Keratinocyte (primary cell): ENCODE data around the gene ZSCAN22. TPM values are rescaled to one million over a fixed set of nuclear protein-coding genes. Genes with fewer than 3 reads are reported as not detected.

Experiments
- DNase-seq: peaks from one replicate; pipeline ENCODE4 v3.0.0-alpha.2; 2011; ENCODE audit warnings: low read depth, missing footprints, low spot score
- FAIRE-seq: peaks from 2 replicates; lab custom pipeline; 2011; peaks lifted over from hg19 to GRCh38; lab: Jason Lieb, UNC
- H2AFZ ChIP-seq: 2 replicates; pipeline ENCODE4 v1.6.0; 2012; ENCODE audit warnings: low read length, control low read depth, inconsistent platforms; ENCODE audit not compliant: control insufficient read depth
- H3K27ac ChIP-seq: 2 replicates; pipeline ENCODE4 v1.5.1; 2011; ENCODE audit warnings: low read length; ENCODE audit not compliant: control insufficient read depth, insufficient read depth
- H3K27me3 ChIP-seq: 3 replicates; pipeline ENCODE4 v1.6.0; 2011; ENCODE audit warnings: low read length; ENCODE audit not compliant: control insufficient read depth, insufficient read depth; ENCODE audit errors: extremely low read depth
- H3K36me3 ChIP-seq, 2 experiments: 2 replicates in 1 of 2; 3 replicates in 1 of 2; pipeline ENCODE4 v1.5.1; 2011; ENCODE audit warnings: low read length in 2 of 2, mild to moderate bottlenecking in 1 of 2; ENCODE audit not compliant: control insufficient read depth in 2 of 2, insufficient read depth in 2 of 2; ENCODE audit errors: extremely low read depth in 1 of 2
- H3K4me1 ChIP-seq: 3 replicates; pipeline ENCODE4 v1.5.1; 2011; ENCODE audit warnings: low read length; ENCODE audit not compliant: control insufficient read depth, insufficient read depth; ENCODE audit errors: extremely low read depth
- H3K4me2 ChIP-seq: 3 replicates; pipeline ENCODE4 v1.6.0; 2011; ENCODE audit warnings: low read depth, low read length; ENCODE audit not compliant: control insufficient read depth, insufficient read depth; ENCODE audit errors: extremely low read depth
- H3K4me3 ChIP-seq, 3 experiments: fragments of 200-600 bp in 1 of 3; sonication (generic) in 1 of 3; 2 replicates in 2 of 3; 3 replicates in 1 of 3; pipeline ENCODE4 v1.5.1; 2011 to 2016; ENCODE audit warnings: low read length in 3 of 3, mild to moderate bottlenecking in 3 of 3, control low read depth in 2 of 3, inconsistent platforms in 1 of 3, low read depth in 1 of 3, mixed read lengths in 1 of 3, mixed run types in 1 of 3, moderate library complexity in 1 of 3; ENCODE audit not compliant: control insufficient read depth in 2 of 3, insufficient read depth in 2 of 3; ENCODE audit errors: extremely low read depth in 1 of 3
- H3K79me2 ChIP-seq: 2 replicates; pipeline ENCODE4 v1.6.0; 2012; ENCODE audit warnings: low read length; ENCODE audit not compliant: control insufficient read depth, insufficient read depth
- H3K9ac ChIP-seq: 3 replicates; pipeline ENCODE4 v1.6.0; 2011; ENCODE audit warnings: low read length; ENCODE audit not compliant: control insufficient read depth, insufficient read depth; ENCODE audit errors: extremely low read depth
- H3K9me1 ChIP-seq: 3 replicates; pipeline ENCODE4 v1.6.0; 2011; ENCODE audit warnings: low read length; ENCODE audit not compliant: control insufficient read depth, insufficient read depth; ENCODE audit errors: extremely low read depth
- H3K9me3 ChIP-seq: 2 replicates; pipeline ENCODE4 v1.5.1; 2012; ENCODE audit warnings: low read depth, low read length; ENCODE audit not compliant: control insufficient read depth
- H4K20me1 ChIP-seq: 3 replicates; pipeline ENCODE4 v1.6.0; 2011; ENCODE audit warnings: low read length; ENCODE audit not compliant: control insufficient read depth, insufficient read depth; ENCODE audit errors: extremely low read depth
- CTCF ChIP-seq, 3 experiments: IDR thresholded peaks in 1 of 3; conservative IDR thresholded peaks in 1 of 3; optimal IDR thresholded peaks in 1 of 3; 2 replicates in 2 of 3; 3 replicates in 1 of 3; pipeline versions ENCODE3 to v1.5.1; 2011; ENCODE audit warnings: low read length in 3 of 3, mild to moderate bottlenecking in 3 of 3, moderate library complexity in 2 of 3, control low read depth in 1 of 3, inconsistent platforms in 1 of 3; ENCODE audit not compliant: insufficient read depth in 2 of 3; ENCODE audit errors: extremely low read depth in 1 of 3
- EZH2 ChIP-seq: IDR thresholded peaks from one replicate; pipeline ENCODE4 v1.6.1; 2012; ENCODE audit warnings: inconsistent platforms, mild to moderate bottlenecking, low read length, moderate library complexity
- dilution Hi-C: fragments of 300-500 bp; cut with MboI; formaldehyde crosslinking; loops from one replicate; pipeline ENCODE4 v1.7.0; 2020; ENCODE audit warnings: low sequenced_read_pairs; ENCODE audit not compliant: extremely low pct_ligation_motif_present
- polyA plus RNA-seq, 5 experiments: library from polyadenylated mRNA; depleted of rRNA in 3 of 5; stranded (reverse) in 3 of 5; stranded (forward) in 1 of 5; unstranded in 1 of 5; fragments of >200 nt; gene quantifications; 1 replicate in 1 of 5; 2 replicates in 3 of 5; 3 replicates in 1 of 5; pipeline versions ENCODE4 v1.2.1 to v1.2.3, GENCODE V29; 2011 to 2012; ENCODE audit warnings: missing spikeins in 2 of 5, low read depth in 1 of 5, low replicate concordance in 1 of 5

The ZSCAN22 gene
- polyA plus RNA-seq, 1 donor (not counting 4 experiments of a cell fraction or from before 2014, with no cell fraction given), result 2.5 TPM

- no peaks in the 10 kb centered on the region for H3K79me2 ChIP-seq
- no peaks in the 10 kb centered on the region for H4K20me1 ChIP-seq
- H3K4me2 ChIP-seq, result no peak overlapping the region
- H3K27ac ChIP-seq, result no peak overlapping the region
- dilution Hi-C loops, result no loop called here
- no peaks in the 10 kb centered on the region for H3K9me1 ChIP-seq
- H3K4me3 ChIP-seq, result no peak overlapping the region
- no peak overlapping the region for H3K9ac ChIP-seq
- no peaks in the 10 kb centered on the region for H3K36me3 ChIP-seq
- FAIRE-seq (no peak), DNase-seq (no peak)
- H3K4me1 ChIP-seq, result peaks cover 5% of the 10 kb centered on the region
- peaks cover 3% of the 10 kb centered on the region for H3K9me3 ChIP-seq
- no peak for TF ChIP-seq CTCF (optimal IDR thresholded peaks at IDR 0.05 in 1 of 3, IDR thresholded peaks at IDR 0.05 in 1 of 3, conservative IDR thresholded peaks at IDR 0.05 in 1 of 3; ENCODE audit: extremely low read depth in 1 of 3, insufficient read depth in 2 of 3, low read length in 3 of 3)
- no peak for TF ChIP-seq EZH2
- H3K27me3 ChIP-seq, result peaks cover 18% of the 10 kb centered on the region
- no peak overlapping the region for H2AFZ ChIP-seq
These were observed 30.1 kb downstream of the ZSCAN22 start for GRCh38 chr19:58356766-58357480.

GRCh38 chr19:58357481-58358145 is 30.8 kb downstream of the ZSCAN22 start:
- dilution Hi-C loops, result no loop called here
- DNase-seq, result no peak
- Histone ChIP-seq H3K79me2 (no peaks in the 10 kb centered on the region), H3K9ac (no peak overlapping the region), H3K4me1 (peaks cover 7% of the 10 kb centered on the region), H3K27me3 (peaks cover 18% of the 10 kb centered on the region), H3K27ac (no peak overlapping the region), H4K20me1 (no peaks in the 10 kb centered on the region), H3K4me2 (no peak overlapping the region), H3K4me3 (no peak overlapping the region), H3K36me3 (no peaks in the 10 kb centered on the region), H3K9me1 (no peaks in the 10 kb centered on the region), H3K9me3 (peaks cover 3% of the 10 kb centered on the region), H2AFZ (no peak overlapping the region)
- no peak for TF ChIP-seq CTCF (optimal IDR thresholded peaks at IDR 0.05 in 1 of 3, IDR thresholded peaks at IDR 0.05 in 1 of 3, conservative IDR thresholded peaks at IDR 0.05 in 1 of 3; ENCODE audit: extremely low read depth in 1 of 3, insufficient read depth in 2 of 3, low read length in 3 of 3)
- TF ChIP-seq EZH2, result no peak
- FAIRE-seq, result no peak
